HG03175 (cell line): Measurements from ENCODE around the gene OSBP2.
"Not testable (repeated sequence)": the region's sequence is repeated elsewhere in the genome, so short reads cannot be mapped to it uniquely, and the experiment has no call there.

Experiments used
- ATAC-seq: cut with Tn5 transposase; IDR thresholded peaks from one replicate; pipeline ENCODE4 v1.9.1; 2021; ENCODE audit warnings: mild to moderate bottlenecking, moderate library complexity; ENCODE audit not compliant: unreplicated experiment

OSBP2 gene

GRCh38 chr22:30679895-30680690, 14.6 kb upstream of the OSBP2 start:
- not testable (repeated sequence) for ATAC-seq

DNA sequence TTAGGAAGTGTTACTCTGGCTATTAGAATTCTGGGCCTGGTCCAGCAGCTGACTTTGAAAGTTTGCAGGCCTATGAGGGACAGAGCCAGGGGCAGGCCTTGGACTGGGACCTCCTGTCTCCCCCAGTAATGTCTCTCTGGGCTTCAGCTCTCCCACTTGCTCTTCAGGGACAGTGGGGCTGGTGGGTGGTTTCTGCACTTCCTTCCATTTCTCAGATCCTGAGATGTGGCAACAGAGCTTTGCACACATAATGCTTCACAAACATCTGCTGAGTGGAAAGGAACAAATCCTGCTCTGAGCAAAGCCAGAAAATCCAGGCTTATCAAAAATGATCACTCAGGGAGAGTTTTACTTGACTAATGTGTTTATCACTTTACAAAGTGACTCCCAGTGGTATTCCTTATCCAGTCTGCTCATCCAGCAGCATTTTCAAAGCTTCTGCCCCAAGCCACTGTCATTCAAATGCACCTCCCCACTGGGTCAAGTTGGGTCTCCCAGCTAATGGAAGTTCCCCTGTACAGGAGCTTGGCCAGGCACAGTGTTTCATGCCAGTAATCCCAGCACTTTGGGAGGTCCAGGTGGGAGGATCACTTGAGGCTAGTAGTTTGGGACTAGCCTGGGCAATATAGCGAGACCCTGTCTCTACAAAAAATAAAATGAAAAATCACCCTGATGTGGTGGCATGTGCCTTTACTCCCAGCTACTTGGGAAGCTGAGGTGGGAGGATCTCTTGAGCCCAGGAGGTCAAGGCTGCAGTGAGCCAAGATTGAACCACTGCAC, 13.5 kb upstream of the OSBP2 start:
- ATAC-seq, result no peak

- ATAC-seq, result no peak
Observed at GRCh38 chr22:30681831-30682230, 12.8 kb upstream of the OSBP2 start.

GRCh38 chr22:30685178-30685577, 9.5 kb upstream of the OSBP2 start:
- ATAC-seq, result no peak

- ATAC-seq, result no peak
Observed at GRCh38 chr22:30687358-30687757, 7.3 kb upstream of the OSBP2 start.

DNA sequence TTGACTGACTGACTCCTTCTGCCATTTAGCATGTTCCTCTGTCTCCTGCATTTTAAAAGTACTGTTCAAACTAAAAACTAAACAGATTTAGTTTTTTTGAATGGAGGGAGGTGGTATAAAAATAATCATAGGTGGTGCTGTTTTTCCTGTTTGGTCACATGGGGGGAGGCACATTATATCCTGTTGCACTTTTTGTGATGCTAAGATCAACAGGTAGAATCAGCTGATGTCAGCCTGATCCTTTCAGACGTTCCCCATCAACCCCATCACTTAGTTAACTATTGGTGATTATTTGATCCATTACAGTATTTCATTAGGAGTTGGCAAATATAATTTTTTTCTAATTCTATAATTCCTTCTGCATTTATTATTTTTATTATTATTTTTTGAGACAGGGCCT, 5.1 kb upstream of the OSBP2 start:
- ATAC-seq, result no peak

- no peak for ATAC-seq
Observed at GRCh38 chr22:30691204-30691603, 3.5 kb upstream of the OSBP2 start.

- no peak for ATAC-seq
Observed at GRCh38 chr22:30694171-30694639, 469 bp upstream of the OSBP2 start.

- no peak for ATAC-seq
Observed at GRCh38 chr22:30695351-30695851, 727 bp downstream of the OSBP2 start.

DNA sequence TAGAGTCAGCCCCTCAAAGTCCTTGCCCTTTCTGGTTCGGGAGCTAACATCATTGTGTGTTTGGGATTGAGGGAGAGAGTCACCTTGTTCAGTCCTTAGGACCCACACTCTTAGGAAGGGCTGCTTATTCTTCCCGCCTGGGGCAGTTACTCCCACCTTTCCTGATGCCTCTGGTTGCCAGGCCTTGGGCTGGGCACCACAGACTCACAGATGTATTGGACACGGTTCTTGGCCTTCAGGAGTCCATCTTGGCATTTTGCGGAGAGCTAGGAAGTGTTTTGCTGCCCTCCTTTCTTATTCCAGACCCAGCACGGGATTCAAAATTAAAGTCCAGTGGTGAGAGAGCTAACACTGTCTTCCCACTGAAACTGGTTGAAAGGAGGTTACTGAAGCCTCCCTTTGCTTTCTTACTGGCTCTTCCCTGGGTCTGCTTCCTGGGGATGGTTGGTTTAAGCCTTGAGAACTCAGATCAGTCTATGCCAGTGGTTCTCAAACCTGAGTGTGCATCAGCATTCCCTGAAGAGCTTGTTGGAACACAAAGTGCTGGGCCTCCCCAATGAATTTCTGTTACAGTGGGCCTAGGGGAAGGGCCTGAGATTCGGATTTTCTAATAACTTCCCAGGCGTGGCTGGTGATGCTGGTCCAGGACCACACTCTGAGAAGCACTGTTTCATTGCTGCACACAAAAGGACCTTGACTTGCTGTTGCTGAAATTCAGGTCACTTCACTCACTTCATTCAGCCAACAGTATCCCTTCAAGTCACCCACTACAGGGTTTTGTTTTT, 1.4 kb downstream of the OSBP2 start:
- no peak for ATAC-seq

DNA sequence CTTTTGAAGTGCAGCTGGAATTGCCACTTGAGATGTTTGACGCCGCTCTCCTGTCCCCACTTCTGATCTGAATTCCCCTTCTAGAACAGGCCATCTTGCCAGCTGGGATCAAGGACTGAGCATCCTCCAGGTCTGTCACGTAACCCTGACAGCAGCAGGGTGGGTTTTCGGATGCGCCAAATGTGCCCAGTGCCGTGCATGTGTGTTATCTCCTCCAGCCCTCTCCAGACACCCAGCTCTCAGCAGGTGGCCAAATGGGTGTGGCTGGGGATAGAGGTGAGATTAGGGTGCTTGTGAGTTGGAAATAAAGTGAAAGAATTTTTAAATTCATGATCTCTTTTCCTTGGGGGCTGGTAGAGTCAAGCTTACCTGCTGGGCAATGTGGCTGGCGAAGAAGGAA, 3.3 kb downstream of the OSBP2 start:
- ATAC-seq, result no peak

GRCh38 chr22:30701872-30702271, 7.2 kb downstream of the OSBP2 start:
- no peak for ATAC-seq

GRCh38 chr22:30702856-30703255, 8.2 kb downstream of the OSBP2 start:
- ATAC-seq, result no peak

GRCh38 chr22:30704978-30705377, 10.3 kb downstream of the OSBP2 start:
- ATAC-seq, result no peak

- peak; percentile 56 for ATAC-seq
Observed at GRCh38 chr22:30705710-30706651, 11.3 kb downstream of the OSBP2 start.

DNA sequence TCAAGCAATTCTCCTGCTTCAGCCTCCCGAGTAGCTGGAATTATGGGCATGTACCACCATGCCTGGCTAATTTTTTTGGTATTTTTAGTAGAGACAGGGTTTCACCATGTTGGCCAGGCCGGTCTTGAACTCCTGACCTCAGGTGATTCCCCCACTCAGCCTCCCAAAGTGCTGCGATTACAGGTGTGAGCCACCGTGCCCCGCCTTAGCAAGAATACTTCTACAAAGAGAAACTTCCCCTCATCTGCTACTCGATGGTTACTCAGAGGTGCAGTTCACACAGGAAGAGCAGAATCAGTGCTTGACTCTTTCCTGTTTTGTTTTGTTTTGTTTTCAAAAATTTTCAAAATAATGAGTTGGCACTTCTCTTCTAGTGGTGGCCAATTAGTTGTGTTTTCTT, 15.3 kb downstream of the OSBP2 start:
- not testable (repeated sequence) for ATAC-seq

DNA sequence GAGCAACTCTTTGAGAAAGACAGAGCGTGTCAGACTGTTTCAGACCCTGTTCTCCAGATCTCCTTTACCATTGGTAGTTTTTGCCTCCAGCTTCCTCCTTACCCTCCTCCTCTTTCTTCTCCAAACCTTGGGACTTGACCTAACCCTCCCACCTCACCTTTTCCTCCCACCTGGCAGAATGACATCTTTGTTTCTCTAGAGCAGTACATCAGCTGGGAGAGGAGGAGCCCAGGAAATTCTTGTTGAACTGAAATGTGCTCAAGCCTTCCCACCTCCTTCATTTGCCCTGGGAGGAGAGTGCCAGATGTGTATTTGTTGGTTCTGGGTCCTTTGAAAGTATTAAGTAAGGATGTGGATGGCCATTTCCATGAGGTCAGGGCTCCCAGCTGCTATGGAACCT, 17.4 kb downstream of the OSBP2 start:
- ATAC-seq, result no peak

- no peak for ATAC-seq
Observed at GRCh38 chr22:30714062-30714461, 19.4 kb downstream of the OSBP2 start.

DNA sequence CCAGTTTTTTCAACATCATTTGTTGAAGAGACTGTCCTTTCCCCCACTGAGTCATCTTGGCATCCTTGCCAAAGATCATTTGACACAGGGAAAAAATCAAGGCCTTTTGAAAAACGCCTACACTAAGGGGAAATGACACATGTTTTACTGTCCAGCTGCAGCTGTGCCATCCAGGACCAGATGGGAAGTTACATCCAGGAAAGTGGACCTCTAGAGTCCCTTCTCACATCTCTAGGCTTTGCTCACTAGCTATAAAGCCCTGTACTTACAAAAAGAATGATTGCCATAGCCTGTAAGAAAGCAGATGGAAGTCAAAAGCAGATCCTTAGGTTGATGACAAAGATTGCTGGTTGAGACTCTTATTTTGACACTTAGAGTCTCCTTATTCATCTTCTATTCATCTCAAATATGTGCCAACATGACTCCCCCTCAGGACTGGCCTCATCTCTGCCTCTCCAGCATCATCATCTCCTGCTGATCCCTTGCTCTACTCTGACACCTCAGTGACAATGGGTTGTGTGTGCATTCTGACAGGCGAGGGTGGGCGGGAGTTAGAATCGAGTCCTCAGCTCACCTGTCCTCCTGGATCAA, 22.8 kb downstream of the OSBP2 start:
- no peak for ATAC-seq

GRCh38 chr22:30717952-30718351, 23.3 kb downstream of the OSBP2 start:
- ATAC-seq, result no peak
